ENCODE data around the gene CLMP. TPM values are rescaled to one million over a fixed set of nuclear protein-coding genes. Genes with fewer than 3 reads are reported as not detected.
"Not testable (repeated sequence)": the region's sequence is repeated elsewhere in the genome, so short reads cannot be mapped to it uniquely, and the experiment has no call there.

The CLMP gene
- total and polyA plus RNA-seq, 2 experiments from 2014 or later = 2.1 to 8.4 TPM

- Histone ChIP-seq H3K4me3 (no peak overlapping the region), H3K36me3 (no peaks in the 10 kb centered on the region), H3K4me1 (ENCODE audit: low read depth) (no peaks in the 10 kb centered on the region), H3K27ac (no peak overlapping the region), H3K27me3 (no peaks in the 10 kb centered on the region), H3K9me3 (ENCODE audit: low read depth) (no peaks in the 10 kb centered on the region)
- DNase-seq (ENCODE audit: low read depth in 1 of 2, low spot score in 1 of 2) = peak in 1 of 2 donors; percentile 63
- TF ChIP-seq CTCF (IDR thresholded peaks at IDR 0.05; ENCODE audit: low read depth, low read length) = peak; percentile 7
Measured at GRCh38 chr11:123100379-123101085, 94.5 kb downstream of the CLMP start.

GRCh38 chr11:123098990-123099389, 96.1 kb downstream of the CLMP start:
- no peak for TF ChIP-seq CTCF (IDR thresholded peaks at IDR 0.05; ENCODE audit: low read depth, low read length)

GRCh38 chr11:123093739-123094138, 101.3 kb downstream of the CLMP start:
- no peak for TF ChIP-seq CTCF (IDR thresholded peaks at IDR 0.05; ENCODE audit: low read depth, low read length)
- H3K4me3 ChIP-seq = no peak overlapping the region
- peaks cover 11% of the 10 kb centered on the region for H3K4me1 ChIP-seq (ENCODE audit: low read depth)
- no peak for DNase-seq (ENCODE audit: low read depth in 1 of 2, low spot score in 1 of 2)
- H3K27me3 ChIP-seq = no peaks in the 10 kb centered on the region
- no peaks in the 10 kb centered on the region for H3K9me3 ChIP-seq (ENCODE audit: low read depth)
- no peaks in the 10 kb centered on the region for H3K36me3 ChIP-seq
- H3K27ac ChIP-seq = no peak overlapping the region

More at GRCh38 chr11:123098990-123099389, 96.1 kb downstream of the CLMP start:
- H3K4me1 ChIP-seq (ENCODE audit: low read depth) = no peaks in the 10 kb centered on the region
- H3K4me3 ChIP-seq = no peak overlapping the region
- no peaks in the 10 kb centered on the region for H3K9me3 ChIP-seq (ENCODE audit: low read depth)
- H3K27me3 ChIP-seq = no peaks in the 10 kb centered on the region
- no peak overlapping the region for H3K27ac ChIP-seq
- H3K36me3 ChIP-seq = no peaks in the 10 kb centered on the region
- DNase-seq (ENCODE audit: low read depth in 1 of 2, low spot score in 1 of 2) = no peak

GRCh38 chr11:123091506-123091905, 103.5 kb downstream of the CLMP start:
- Histone ChIP-seq H3K4me3 (no peak overlapping the region), H3K27me3 (no peaks in the 10 kb centered on the region), H3K27ac (peak overlapping the region; percentile 10), H3K36me3 (no peaks in the 10 kb centered on the region), H3K9me3 (ENCODE audit: low read depth) (no peaks in the 10 kb centered on the region), H3K4me1 (ENCODE audit: low read depth) (peaks cover 13% of the 10 kb centered on the region)
- TF ChIP-seq CTCF (IDR thresholded peaks at IDR 0.05; ENCODE audit: low read depth, low read length) = no peak
- DNase-seq (ENCODE audit: low read depth in 1 of 2, low spot score in 1 of 2) = no peak

- H3K4me1 ChIP-seq (ENCODE audit: low read depth) = peaks cover 20% of the 10 kb centered on the region
- H3K9me3 ChIP-seq (ENCODE audit: low read depth); H3K4me3 ChIP-seq; H3K27me3 ChIP-seq; DNase-seq (ENCODE audit: low read depth in 1 of 2, low spot score in 1 of 2); H3K27ac ChIP-seq; H3K36me3 ChIP-seq: not testable (repeated sequence)
Measured at GRCh38 chr11:123090168-123090567, 104.9 kb downstream of the CLMP start.

GRCh38 chr11:123088896-123089295, 106.2 kb downstream of the CLMP start:
- not testable (repeated sequence) for H3K27ac ChIP-seq; DNase-seq (ENCODE audit: low read depth in 1 of 2, low spot score in 1 of 2); H3K27me3 ChIP-seq; H3K36me3 ChIP-seq; H3K9me3 ChIP-seq (ENCODE audit: low read depth); H3K4me3 ChIP-seq
- H3K4me1 ChIP-seq (ENCODE audit: low read depth) = peaks cover 20% of the 10 kb centered on the region

- H3K4me3 ChIP-seq; H3K36me3 ChIP-seq; DNase-seq (ENCODE audit: low read depth in 1 of 2, low spot score in 1 of 2); H3K27ac ChIP-seq; H3K9me3 ChIP-seq (ENCODE audit: low read depth); H3K27me3 ChIP-seq: not testable (repeated sequence)
- peaks cover 20% of the 10 kb centered on the region for H3K4me1 ChIP-seq (ENCODE audit: low read depth)
Measured at GRCh38 chr11:123087657-123088056, 107.4 kb downstream of the CLMP start.

Data from cardiac muscle cell (in vitro differentiated cells and primary cell).